ENCODE results near the gene TRAF1. TPM values are rescaled to one million over a fixed set of nuclear protein-coding genes. Genes with fewer than 3 reads are reported as not detected.
A peak's percentile ranks its signal among the peaks of the same experiment; 100 is the strongest.

Gene TRAF1
- total RNA-seq, 2 experiments from 2014 or later = 60.3 to 61.7 TPM

DNA sequence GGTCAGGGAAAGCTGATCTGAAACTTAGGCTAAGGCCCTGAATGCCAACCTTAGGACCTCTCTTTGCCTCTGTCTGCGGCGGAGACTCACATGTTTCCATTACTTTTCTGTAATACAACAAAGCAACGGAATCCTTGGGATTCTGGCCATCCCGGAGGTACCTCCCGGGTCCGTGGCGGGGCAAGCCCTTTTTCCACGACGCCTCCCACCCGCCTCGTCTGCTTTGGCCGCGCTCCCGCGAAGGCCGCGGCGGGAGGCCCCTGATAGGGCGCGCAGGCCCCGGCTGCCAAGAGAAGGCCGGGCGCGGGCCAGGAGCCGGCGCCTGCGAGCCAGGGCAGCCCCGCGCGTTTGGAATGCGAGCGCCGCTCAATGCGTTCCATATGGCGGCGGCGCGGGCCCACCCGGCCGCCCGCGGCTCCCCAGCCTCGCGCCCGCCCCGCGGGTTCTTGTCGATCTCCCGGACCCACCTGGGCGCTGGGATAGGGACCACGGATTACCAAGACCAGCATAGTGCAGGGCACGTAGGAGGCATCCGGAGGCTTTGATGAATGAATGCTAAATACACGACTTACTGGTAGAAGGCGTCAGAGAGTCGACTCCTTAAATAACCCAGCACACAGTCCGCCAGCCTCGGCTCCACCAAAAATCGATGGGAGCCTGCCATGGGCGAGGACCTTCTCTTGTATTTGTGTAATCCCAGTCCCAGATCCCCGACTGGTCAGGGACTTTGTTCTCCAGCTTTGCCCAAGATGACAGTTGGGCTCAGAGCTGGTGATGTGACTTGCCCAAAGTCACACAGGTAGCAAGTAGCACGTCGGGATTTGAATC, 32.1 kb downstream of the TRAF1 start:
- no peaks in the 10 kb centered on the region for H3K9me3 ChIP-seq (ENCODE audit: control insufficient read depth in 1 of 2, insufficient read depth in 1 of 2, low read length in 2 of 2)
- Mint-ChIP-seq H3K27me3 (no peaks in the 10 kb centered on the region), H3K4me1 (ENCODE audit: low read depth) (peaks cover 74% of the 10 kb centered on the region), H3K36me3 (ENCODE audit: low read depth) (peaks cover 8% of the 10 kb centered on the region), H3K9me3 (no peaks in the 10 kb centered on the region), H3K4me3 (no peak overlapping the region), H3K27ac (peak overlapping the region; percentile 98)
- H3K27ac ChIP-seq (ENCODE audit: low read depth in 1 of 2, low read length in 2 of 2) = peak overlapping the region in 1 of 2 donors; percentile 86
- H3K27me3 ChIP-seq (ENCODE audit: control insufficient read depth in 1 of 2, insufficient read depth in 2 of 2, low read length in 2 of 2) = no peaks in the 10 kb centered on the region
- H3K36me3 ChIP-seq (ENCODE audit: insufficient read depth, low read length) = no peaks in the 10 kb centered on the region
- no peak for ATAC-seq (ENCODE audit: poor library complexity)
- CTCF ChIA-PET = interaction anchor here (1.5 kb wide), 1 partner anchor 41 kb away, joined by 5 read pairs; no protein-coding TSS in a partner anchor
- POLR2A ChIA-PET = interaction anchor here (0.6 to 36.2 kb wide), 7 partner anchors 11 to 227 kb away, joined by 3 to 1343 read pairs (median 89); partner anchors contain the start of genes PHF19 and TRAF1
- no peak overlapping the region for H3K4me3 ChIP-seq (ENCODE audit: low read length)
- H3K4me1 ChIP-seq (ENCODE audit: insufficient read depth, low read length) = peaks cover 82% of the 10 kb centered on the region
- DNase-seq = no peak
- intact Hi-C loops (cut with DNase I, micrococcal nuclease) = loop anchor here in 1 of 2 experiments (5.0 kb wide), 1 partner anchor 33 kb away; the partner anchor contains the start of gene TRAF1
- TF ChIP-seq, protein P1, sequence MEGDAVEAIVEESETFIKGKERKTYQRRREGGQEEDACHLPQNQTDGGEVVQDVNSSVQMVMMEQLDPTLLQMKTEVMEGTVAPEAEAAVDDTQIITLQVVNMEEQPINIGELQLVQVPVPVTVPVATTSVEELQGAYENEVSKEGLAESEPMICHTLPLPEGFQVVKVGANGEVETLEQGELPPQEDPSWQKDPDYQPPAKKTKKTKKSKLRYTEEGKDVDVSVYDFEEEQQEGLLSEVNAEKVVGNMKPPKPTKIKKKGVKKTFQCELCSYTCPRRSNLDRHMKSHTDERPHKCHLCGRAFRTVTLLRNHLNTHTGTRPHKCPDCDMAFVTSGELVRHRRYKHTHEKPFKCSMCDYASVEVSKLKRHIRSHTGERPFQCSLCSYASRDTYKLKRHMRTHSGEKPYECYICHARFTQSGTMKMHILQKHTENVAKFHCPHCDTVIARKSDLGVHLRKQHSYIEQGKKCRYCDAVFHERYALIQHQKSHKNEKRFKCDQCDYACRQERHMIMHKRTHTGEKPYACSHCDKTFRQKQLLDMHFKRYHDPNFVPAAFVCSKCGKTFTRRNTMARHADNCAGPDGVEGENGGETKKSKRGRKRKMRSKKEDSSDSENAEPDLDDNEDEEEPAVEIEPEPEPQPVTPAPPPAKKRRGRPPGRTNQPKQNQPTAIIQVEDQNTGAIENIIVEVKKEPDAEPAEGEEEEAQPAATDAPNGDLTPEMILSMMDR (IDR thresholded peaks at IDR 0.05) = no peak

DNA sequence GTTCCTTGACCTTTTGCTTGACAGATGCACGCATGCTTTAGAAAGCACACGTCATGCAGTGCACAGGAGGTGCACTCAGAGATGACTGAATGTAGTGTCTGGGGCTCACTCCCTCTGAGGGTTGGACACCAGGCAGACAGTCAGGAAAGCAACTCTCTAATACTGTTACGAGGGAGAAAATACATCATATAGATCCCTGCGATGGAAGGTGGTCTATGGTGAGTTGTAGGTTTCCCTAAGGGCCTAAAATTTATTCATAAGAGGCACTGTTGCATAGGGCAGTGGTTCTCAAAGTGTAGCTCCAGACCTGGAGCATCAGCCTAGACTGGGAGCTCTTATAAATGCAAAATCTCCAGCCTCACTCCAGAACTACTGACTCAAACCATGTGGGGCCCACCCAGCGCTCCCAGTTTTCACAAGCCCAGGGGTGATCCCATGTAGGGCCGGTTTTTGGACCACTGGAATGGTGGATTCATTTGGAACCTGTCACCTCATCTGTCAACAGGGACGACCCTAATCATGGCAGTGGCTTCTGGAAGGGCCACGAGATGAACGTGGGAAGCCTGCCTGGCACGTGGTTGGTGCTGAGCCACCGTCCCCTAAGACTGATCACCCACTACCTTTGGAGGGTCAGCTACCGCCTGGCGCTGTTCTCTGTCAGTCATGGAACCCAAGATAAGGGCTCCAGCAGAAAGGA, 32.8 kb downstream of the TRAF1 start:
- intact Hi-C loops (cut with DNase I, micrococcal nuclease) = loop anchor here in 1 of 2 experiments (2.0 to 5.0 kb wide), 2 partner anchors 17 to 34 kb away; partner anchors contain the start of genes PHF19 and TRAF1
- H3K27me3 ChIP-seq (ENCODE audit: control insufficient read depth in 1 of 2, insufficient read depth in 2 of 2, low read length in 2 of 2) = no peaks in the 10 kb centered on the region
- H3K9me3 ChIP-seq (ENCODE audit: control insufficient read depth in 1 of 2, insufficient read depth in 1 of 2, low read length in 2 of 2) = no peaks in the 10 kb centered on the region
- no peak overlapping the region for H3K4me3 ChIP-seq (ENCODE audit: low read length)
- peaks cover 88% of the 10 kb centered on the region for H3K4me1 ChIP-seq (ENCODE audit: insufficient read depth, low read length)
- Mint-ChIP-seq H3K27me3 (no peaks in the 10 kb centered on the region), H3K27ac (peak overlapping the region; percentile 98), H3K9me3 (no peaks in the 10 kb centered on the region), H3K4me1 (ENCODE audit: low read depth) (peaks cover 80% of the 10 kb centered on the region), H3K36me3 (ENCODE audit: low read depth) (peaks cover 8% of the 10 kb centered on the region), H3K4me3 (peak overlapping the region; percentile 5)
- TF ChIP-seq, protein P1 (IDR thresholded peaks at IDR 0.05) = no peak
- POLR2A ChIA-PET = interaction anchor here (1.1 to 36.2 kb wide), 7 partner anchors 10 to 228 kb away, joined by 4 to 1343 read pairs (median 89); partner anchors contain the start of genes FBXW2, PHF19 and TRAF1
- H3K36me3 ChIP-seq (ENCODE audit: insufficient read depth, low read length) = no peaks in the 10 kb centered on the region
- peak overlapping the region; percentile 86 to 88 for H3K27ac ChIP-seq (ENCODE audit: low read depth in 1 of 2, low read length in 2 of 2)
- CTCF ChIA-PET = interaction anchor here (2.7 kb wide), 1 partner anchor 25 kb away, joined by 18 read pairs; no protein-coding TSS in a partner anchor
- DNase-seq (no peak), ATAC-seq (ENCODE audit: poor library complexity) (no peak)

Data from CD4-positive, alpha-beta T cell (primary cell).